ENCODE measurements around the gene LDB3. TPM values are rescaled to one million over a fixed set of nuclear protein-coding genes. Genes with fewer than 3 reads are reported as not detected.

The LDB3 gene
- total RNA-seq, 2 donors from 2014 or later = 0.11 to 0.35 TPM

DNA sequence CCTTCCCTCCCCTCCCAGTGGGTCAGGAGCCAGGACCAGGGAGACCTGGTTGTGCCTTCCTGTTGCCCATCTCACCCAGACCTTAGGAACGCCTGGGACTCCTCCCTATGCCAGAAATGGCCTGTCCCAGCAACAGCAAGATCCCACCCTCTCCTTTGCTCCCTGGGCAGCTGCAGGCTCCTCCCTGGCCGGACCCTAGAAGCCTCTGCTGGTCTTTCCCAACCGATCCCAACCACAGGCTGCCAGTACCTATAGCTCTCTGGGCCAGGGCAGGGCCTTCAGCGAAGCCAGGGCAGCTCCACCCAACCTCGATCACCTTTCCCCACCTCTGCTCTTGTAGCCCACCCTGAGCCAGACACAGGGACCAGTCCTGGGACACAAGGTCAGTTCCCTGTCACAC is 21.9 kb downstream of the LDB3 start:
- H3K27ac Mint-ChIP-seq = no peak overlapping the region
- no peak for TF ChIP-seq CTCF (conservative IDR thresholded peaks at IDR 0.05)
- no peak overlapping the region for H3K27ac ChIP-seq (ENCODE audit: low read depth, low read length)

DNA sequence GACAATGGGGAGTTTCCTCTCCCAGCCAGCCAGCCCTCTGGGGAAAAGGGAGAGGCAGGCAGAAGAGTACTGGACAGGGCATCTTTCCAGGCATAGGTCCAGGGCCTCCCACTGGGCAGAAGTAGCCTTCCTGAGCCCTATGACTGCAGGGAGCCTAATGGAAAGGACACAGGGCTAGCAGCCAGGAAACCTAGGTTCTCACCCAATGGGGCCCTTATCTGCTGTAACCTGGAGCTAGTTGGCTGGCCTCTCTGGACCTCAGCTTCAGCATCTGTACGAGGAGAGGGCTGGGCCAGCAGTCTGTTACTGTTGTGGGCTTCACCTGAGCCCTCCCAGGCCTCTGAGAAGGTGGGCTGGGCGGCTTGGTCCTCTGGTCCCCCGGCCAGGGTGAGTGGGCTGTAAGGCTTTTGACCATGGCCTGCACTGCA is 22.4 kb downstream of the LDB3 start:
- H3K4me3 ChIP-seq (ENCODE audit: low read length) = no peak overlapping the region
- H3K9me3 ChIP-seq (ENCODE audit: control insufficient read depth, low read length) = no peaks in the 10 kb centered on the region
- no peak for DNase-seq
- Mint-ChIP-seq H3K4me1 (peaks cover 8% of the 10 kb centered on the region), H3K27me3 (ENCODE audit: insufficient read depth) (peaks cover 7% of the 10 kb centered on the region), H3K4me3 (no peak overlapping the region), H3K9me3 (no peaks in the 10 kb centered on the region), H3K27ac (no peak overlapping the region), H3K36me3 (ENCODE audit: low read depth) (no peaks in the 10 kb centered on the region)
- WGBS, 2 experiments (ENCODE audit: insufficient coverage in 1 of 2, insufficient read length in 1 of 2) = 80 to 90% methylated on average over 1 to 3 of the region's 3 CpGs
- H3K36me3 ChIP-seq (ENCODE audit: control insufficient read depth, insufficient read depth, low read length) = no peaks in the 10 kb centered on the region
- no peaks in the 10 kb centered on the region for H3K27me3 ChIP-seq (ENCODE audit: control insufficient read depth, insufficient read depth, low read length, poor library complexity, severe bottlenecking)
- no peak overlapping the region for H3K27ac ChIP-seq (ENCODE audit: low read depth, low read length)
- no peak overlapping the region for H3K9ac ChIP-seq (ENCODE audit: extremely low read depth, low read length, poor library complexity, severe bottlenecking)
- no peak for TF ChIP-seq CTCF (conservative IDR thresholded peaks at IDR 0.05)
- no peaks in the 10 kb centered on the region for H3K4me1 ChIP-seq (ENCODE audit: control insufficient read depth, insufficient read depth, low read length)

More for the DNA sequence above, 21.9 kb downstream of the LDB3 start:
- Mint-ChIP-seq H3K36me3 (ENCODE audit: low read depth) (no peaks in the 10 kb centered on the region), H3K4me3 (no peak overlapping the region), H3K9me3 (no peaks in the 10 kb centered on the region), H3K4me1 (peaks cover 8% of the 10 kb centered on the region), H3K27me3 (ENCODE audit: insufficient read depth) (peaks cover 5% of the 10 kb centered on the region)
- H3K36me3 ChIP-seq (ENCODE audit: control insufficient read depth, insufficient read depth, low read length) = no peaks in the 10 kb centered on the region
- no peaks in the 10 kb centered on the region for H3K9me3 ChIP-seq (ENCODE audit: control insufficient read depth, low read length)
- 85 to 100% methylated on average over 1 to 5 of the region's 5 CpGs for WGBS, 2 experiments (ENCODE audit: insufficient coverage in 1 of 2, insufficient read length in 1 of 2)
- no peaks in the 10 kb centered on the region for H3K27me3 ChIP-seq (ENCODE audit: control insufficient read depth, insufficient read depth, low read length, poor library complexity, severe bottlenecking)
- no peak overlapping the region for H3K4me3 ChIP-seq (ENCODE audit: low read length)
- DNase-seq = no peak
- no peaks in the 10 kb centered on the region for H3K4me1 ChIP-seq (ENCODE audit: control insufficient read depth, insufficient read depth, low read length)
- H3K9ac ChIP-seq (ENCODE audit: extremely low read depth, low read length, poor library complexity, severe bottlenecking) = no peak overlapping the region

- Histone ChIP-seq H3K27ac (ENCODE audit: low read depth, low read length) (no peak overlapping the region), H3K9ac (ENCODE audit: extremely low read depth, low read length, poor library complexity, severe bottlenecking) (no peak overlapping the region), H3K36me3 (ENCODE audit: control insufficient read depth, insufficient read depth, low read length) (no peaks in the 10 kb centered on the region), H3K9me3 (ENCODE audit: control insufficient read depth, low read length) (no peaks in the 10 kb centered on the region), H3K27me3 (ENCODE audit: control insufficient read depth, insufficient read depth, low read length, poor library complexity, severe bottlenecking) (no peaks in the 10 kb centered on the region), H3K4me3 (ENCODE audit: low read length) (no peak overlapping the region), H3K4me1 (ENCODE audit: control insufficient read depth, insufficient read depth, low read length) (no peaks in the 10 kb centered on the region)
- Mint-ChIP-seq H3K4me1 (peaks cover 8% of the 10 kb centered on the region), H3K4me3 (no peak overlapping the region), H3K27me3 (ENCODE audit: insufficient read depth) (peaks cover 7% of the 10 kb centered on the region), H3K36me3 (ENCODE audit: low read depth) (no peaks in the 10 kb centered on the region), H3K9me3 (no peaks in the 10 kb centered on the region), H3K27ac (no peak overlapping the region)
- DNase-seq = no peak
- 91 to 95% methylated on average over 6 to 14 of the region's 14 CpGs for WGBS, 2 experiments (ENCODE audit: insufficient coverage in 1 of 2, insufficient read length in 1 of 2)
- no peak for TF ChIP-seq CTCF (conservative IDR thresholded peaks at IDR 0.05)
Observed at GRCh38 chr10:86691333-86692022, 23.2 kb downstream of the LDB3 start.
